Smooth muscle cell (in vitro differentiated cells): ENCODE measurements around the gene C10orf120. TPM values are rescaled to one million over a fixed set of nuclear protein-coding genes. Genes with fewer than 3 reads are reported as not detected.

ENCODE experiments used
- DNase-seq: peaks from one replicate; lab custom pipeline; 2025; ENCODE audit not compliant: unreplicated experiment; lab: John Stamatoyannopoulos, UW
- H2AFZ ChIP-seq: fragments of 200-600 bp; sonication (generic); 2 replicates; pipeline ENCODE4 v1.6.0; 2016; ENCODE audit warnings: antibody characterized with exemption, low read depth, mild to moderate bottlenecking
- H3F3A ChIP-seq: fragments of 200-600 bp; sonication (generic); 2 replicates; pipeline ENCODE4 v1.6.0; 2017; ENCODE audit warnings: antibody characterized with exemption, low read depth
- H3K27ac ChIP-seq: fragments of 200-600 bp; sonication (generic); 2 replicates; pipeline ENCODE4 v1.5.1; 2016; ENCODE audit warnings: low read depth, mild to moderate bottlenecking
- H3K27me3 ChIP-seq: fragments of 200-600 bp; sonication (generic); 2 replicates; pipeline ENCODE4 v1.6.1; 2016; ENCODE audit warnings: low read depth, mild to moderate bottlenecking
- H3K36me3 ChIP-seq: fragments of 200-600 bp; sonication (generic); 2 replicates; pipeline ENCODE4 v1.5.1; 2016; ENCODE audit warnings: low read depth
- H3K4me1 ChIP-seq: fragments of 200-600 bp; sonication (generic); 2 replicates; pipeline ENCODE4 v1.5.1; 2016; ENCODE audit warnings: low read depth
- H3K4me2 ChIP-seq: fragments of 200-600 bp; sonication (generic); 2 replicates; pipeline ENCODE4 v1.6.0; 2016; ENCODE audit warnings: mild to moderate bottlenecking
- H3K4me3 ChIP-seq: fragments of 200-600 bp; sonication (generic); 2 replicates; pipeline ENCODE4 v1.5.1; 2016; ENCODE audit warnings: mild to moderate bottlenecking
- H3K79me2 ChIP-seq: fragments of 200-600 bp; sonication (generic); 2 replicates; pipeline ENCODE4 v1.6.0; 2016; ENCODE audit warnings: low read depth, mild to moderate bottlenecking
- H3K9ac ChIP-seq: fragments of 200-600 bp; sonication (generic); 2 replicates; pipeline ENCODE4 v1.6.0; 2016; ENCODE audit warnings: low read depth
- H3K9me3 ChIP-seq: fragments of 200-600 bp; sonication (generic); replicated peaks from 2 replicates; pipeline ENCODE4 v1.5.1; 2016; ENCODE audit warnings: low read depth
- H4K20me1 ChIP-seq: fragments of 200-600 bp; sonication (generic); 2 replicates; pipeline ENCODE4 v1.6.0; 2016; ENCODE audit warnings: low read depth
- CTCF ChIP-seq: fragments of 200-600 bp; sonication (generic); IDR thresholded peaks from 2 replicates; pipeline ENCODE4 v1.5.1; 2017; ENCODE audit warnings: borderline replicate concordance, mild to moderate bottlenecking, antibody characterized with exemption; ENCODE audit not compliant: insufficient read depth, poor library complexity, severe bottlenecking
- WGBS: methylation state at CpG from one replicate; pipeline ENCODE4 v1.1.7; 2016; ENCODE audit warnings: low lambda C conversion rate; 5-methylcytosine and 5-hydroxymethylcytosine counted together
- polyA plus RNA-seq: library from polyadenylated mRNA; unstranded; fragments of >200 nt; fragmentation: Nextera tagmentation; extraction: Ambion mirVana; gene quantifications from 2 replicates; pipeline ENCODE4 v1.2.1, GENCODE V29; 2016
- total RNA-seq: library from RNA; depleted of rRNA; stranded (reverse); fragments of >200 nt; gene quantifications from 2 replicates; pipeline ENCODE4 v1.2.3, GENCODE V29; 2014

C10orf120 gene
- total and polyA plus RNA-seq, 2 experiments from 2014 or later = not detected

DNA sequence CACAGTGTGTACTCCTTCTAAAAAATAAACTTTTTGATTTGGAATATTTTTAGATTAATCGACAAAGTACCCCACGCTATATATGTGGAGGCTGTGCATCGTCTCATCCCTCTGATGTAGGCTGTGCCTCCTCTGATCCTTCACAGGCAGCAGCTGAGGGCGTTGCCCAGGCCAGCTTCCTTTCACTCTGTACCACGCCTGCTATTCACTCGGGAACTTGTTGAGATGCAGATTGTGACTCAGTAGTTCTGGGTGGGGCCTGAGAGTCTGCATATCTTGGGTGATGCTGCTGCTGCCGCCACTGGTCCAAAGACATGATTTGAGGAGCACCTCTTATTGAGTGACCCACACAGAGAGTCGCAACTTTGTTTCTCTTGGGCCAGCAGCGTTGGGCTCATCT, 7.9 kb upstream of the C10orf120 start:
- 70% methylated on average over 9 of the region's 9 CpGs for WGBS
- TF ChIP-seq CTCF = no peak
- Histone ChIP-seq H3K36me3 (no peaks in the 10 kb centered on the region), H3K9me3 (no peaks in the 10 kb centered on the region), H4K20me1 (no peaks in the 10 kb centered on the region), H3K4me3 (no peak overlapping the region), H3K4me2 (no peak overlapping the region), H2AFZ (no peak overlapping the region), H3K79me2 (no peaks in the 10 kb centered on the region), H3F3A (no peaks in the 10 kb centered on the region), H3K27me3 (peaks cover 16% of the 10 kb centered on the region), H3K4me1 (no peaks in the 10 kb centered on the region), H3K9ac (no peak overlapping the region), H3K27ac (no peak overlapping the region)
- no peak for DNase-seq

DNA sequence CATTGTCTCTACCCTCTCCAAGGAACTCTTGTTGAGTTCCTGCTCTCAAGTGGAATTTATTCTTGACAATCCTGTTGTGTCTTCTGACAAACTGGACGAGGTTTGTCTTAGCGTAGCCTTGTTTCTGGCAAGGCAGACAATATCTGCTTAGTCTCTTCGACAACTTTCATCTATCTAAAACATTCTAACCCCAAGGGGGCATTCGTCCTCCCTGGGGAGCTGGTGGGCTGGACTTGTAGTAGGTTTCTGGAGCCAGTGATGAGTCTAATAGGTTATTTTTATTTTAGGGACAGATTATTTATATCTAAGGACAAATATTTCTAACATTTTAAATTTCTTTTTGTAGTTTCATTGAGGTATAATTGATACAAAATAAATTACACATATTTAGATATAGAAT, 7.3 kb upstream of the C10orf120 start:
- Histone ChIP-seq H2AFZ (no peak overlapping the region), H4K20me1 (no peaks in the 10 kb centered on the region), H3K9ac (no peak overlapping the region), H3K9me3 (no peaks in the 10 kb centered on the region), H3K4me3 (no peak overlapping the region), H3K79me2 (no peaks in the 10 kb centered on the region), H3K36me3 (no peaks in the 10 kb centered on the region), H3K27me3 (peaks cover 15% of the 10 kb centered on the region), H3K27ac (no peak overlapping the region), H3K4me2 (no peak overlapping the region), H3K4me1 (no peaks in the 10 kb centered on the region), H3F3A (no peaks in the 10 kb centered on the region)
- no peak for DNase-seq
- no peak for TF ChIP-seq CTCF
- 72% methylated on average over 4 of the region's 4 CpGs for WGBS

- Histone ChIP-seq H3F3A (no peaks in the 10 kb centered on the region), H3K4me1 (no peaks in the 10 kb centered on the region), H3K4me3 (no peak overlapping the region), H3K9me3 (no peaks in the 10 kb centered on the region), H3K4me2 (no peak overlapping the region), H3K36me3 (no peaks in the 10 kb centered on the region), H2AFZ (no peak overlapping the region), H4K20me1 (no peaks in the 10 kb centered on the region), H3K79me2 (no peaks in the 10 kb centered on the region), H3K27ac (no peak overlapping the region), H3K27me3 (peaks cover 15% of the 10 kb centered on the region), H3K9ac (no peak overlapping the region)
- WGBS = 89% methylated on average over 2 of the region's 2 CpGs
- no peak for DNase-seq
- TF ChIP-seq CTCF = no peak
Observed at GRCh38 chr10:122706467-122706866, 6.8 kb upstream of the C10orf120 start.
